GM12872 (cell line): Measurements from ENCODE around the gene ESF1.

Source experiments
- CTCF ChIP-seq: IDR thresholded peaks from 3 replicates; pipeline ENCODE4 v1.5.1; 2011; ENCODE audit warnings: low read depth, mild to moderate bottlenecking, low read length, moderate library complexity; ENCODE audit not compliant: insufficient read depth

Gene ESF1

GRCh38 chr20:13771853-13772453 is 12.8 kb downstream of the ESF1 start:
- TF ChIP-seq CTCF, result peak; percentile 20; the same call in 1 of the 3 replicates

GRCh38 chr20:13770141-13770540 is 14.6 kb downstream of the ESF1 start:
- no peak for TF ChIP-seq CTCF

GRCh38 chr20:13765868-13766416 is 18.8 kb downstream of the ESF1 start:
- no peak for TF ChIP-seq CTCF

DNA sequence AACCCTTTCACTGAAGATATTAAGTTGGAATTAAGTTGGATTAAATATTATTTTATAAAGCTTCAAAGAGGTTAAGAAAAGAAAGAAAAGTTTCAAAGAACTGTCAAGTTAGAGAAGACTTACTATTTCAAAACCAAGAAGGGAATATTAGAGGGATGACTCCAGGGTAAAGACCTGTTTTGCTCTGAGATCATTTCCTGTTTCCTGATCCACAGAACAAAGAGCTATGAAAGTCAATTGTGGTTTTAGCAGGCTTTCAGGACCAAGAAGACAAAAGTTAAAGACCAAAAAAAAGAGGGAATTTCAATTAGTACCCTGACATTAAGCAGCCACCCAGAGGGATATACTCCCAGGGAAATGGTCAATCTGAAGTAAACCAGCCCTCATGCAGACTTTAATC is 19.4 kb downstream of the ESF1 start:
- TF ChIP-seq CTCF, result no peak

- no peak for TF ChIP-seq CTCF
Observed at GRCh38 chr20:13758884-13759283, 25.8 kb downstream of the ESF1 start.

- no peak for TF ChIP-seq CTCF
Observed at GRCh38 chr20:13756551-13756950, 28.2 kb downstream of the ESF1 start.

DNA sequence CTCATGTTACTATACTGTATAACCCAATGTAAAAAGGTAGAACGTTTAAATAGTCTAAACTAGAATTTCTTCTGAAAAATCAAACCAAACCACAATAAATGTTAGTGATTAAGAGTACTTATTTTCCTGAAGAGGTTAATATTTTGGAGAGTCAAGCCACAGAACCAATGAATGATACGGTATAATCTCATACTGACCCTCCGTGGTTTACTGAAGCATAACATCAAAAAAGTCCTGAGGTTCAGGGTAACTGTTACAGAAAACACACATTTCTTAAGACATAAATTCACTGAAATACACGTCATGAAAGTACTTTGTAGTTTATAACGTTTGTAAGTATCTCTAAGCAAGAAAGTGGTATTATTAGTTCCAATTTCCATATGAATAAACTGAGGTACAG is 28.9 kb downstream of the ESF1 start:
- no peak for TF ChIP-seq CTCF
